HG03135 (cell line): ENCODE data around the gene SMYD2.
"Not testable (repeated sequence)": the region's sequence is repeated elsewhere in the genome, so short reads cannot be mapped to it uniquely, and the experiment has no call there.

Experiments
- ATAC-seq: cut with Tn5 transposase; IDR thresholded peaks from one replicate; pipeline ENCODE4 v1.9.1; 2021; ENCODE audit warnings: mild to moderate bottlenecking, moderate library complexity; ENCODE audit not compliant: unreplicated experiment

The SMYD2 gene

GRCh38 chr1:214271174-214271858, 9.6 kb upstream of the SMYD2 start:
- no peak for ATAC-seq

- no peak for ATAC-seq
These were observed 8.8 kb upstream of the SMYD2 start for GRCh38 chr1:214271995-214272731.

- ATAC-seq: no peak
These were observed 7.9 kb upstream of the SMYD2 start for GRCh38 chr1:214272964-214273533.

- ATAC-seq: not testable (repeated sequence)
These were observed 5.3 kb upstream of the SMYD2 start for GRCh38 chr1:214275700-214276099.

DNA sequence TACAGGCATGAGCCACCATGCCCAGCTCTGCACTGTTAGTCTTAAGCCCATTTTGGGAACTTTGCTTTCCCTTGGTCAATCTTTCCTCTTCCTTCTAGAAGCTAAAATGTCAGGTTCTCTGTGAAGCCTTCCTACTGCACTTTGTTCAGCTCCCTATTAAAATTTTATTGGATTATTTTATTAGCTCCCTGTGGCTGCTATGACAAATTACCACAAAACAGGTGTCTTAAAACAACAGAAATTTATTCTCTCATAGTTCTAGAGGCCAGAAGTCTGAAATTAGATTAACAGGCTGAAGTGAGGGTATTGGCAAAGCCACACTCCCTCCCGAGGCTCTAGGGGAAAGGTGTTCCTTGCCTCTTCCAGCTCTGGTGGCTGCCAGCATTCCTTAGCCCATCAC, 4.2 kb upstream of the SMYD2 start:
- no peak for ATAC-seq

GRCh38 chr1:214277704-214278635, 3.0 kb upstream of the SMYD2 start:
- ATAC-seq: no peak

DNA sequence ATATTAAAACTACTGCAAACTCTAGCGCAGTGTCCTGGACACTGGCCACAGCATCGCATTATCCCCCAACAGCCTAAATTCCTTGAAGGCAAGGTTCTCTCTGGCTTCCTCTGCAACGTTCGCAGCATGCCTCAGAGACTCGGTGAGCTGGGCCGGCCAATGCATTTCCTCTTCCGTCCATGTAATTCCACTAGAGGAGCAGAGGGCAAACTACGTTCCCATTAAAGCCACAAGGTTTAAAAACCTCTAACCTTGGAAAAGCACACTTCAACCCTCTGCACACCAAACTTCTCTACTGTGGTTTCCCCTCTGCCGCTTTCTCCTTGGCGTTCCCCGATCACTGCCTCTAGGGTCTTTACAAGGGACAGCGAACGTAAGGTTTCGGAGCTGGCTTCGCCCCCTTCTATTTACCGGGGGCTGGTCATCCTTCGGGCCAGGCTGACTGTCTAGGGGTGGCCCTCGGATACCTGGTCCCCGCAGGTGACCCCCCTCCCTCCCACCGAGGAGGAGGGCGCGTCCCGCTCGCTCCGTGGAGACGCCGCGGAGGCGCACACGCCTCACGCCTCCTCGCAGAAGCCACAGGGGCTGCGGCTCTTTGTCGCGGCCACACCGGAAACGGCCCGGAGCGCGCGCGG, 456 bp upstream of the SMYD2 start:
- ATAC-seq: peak; percentile 51

- no peak for ATAC-seq
These were observed 1.0 kb downstream of the SMYD2 start for GRCh38 chr1:214281720-214282629.

DNA sequence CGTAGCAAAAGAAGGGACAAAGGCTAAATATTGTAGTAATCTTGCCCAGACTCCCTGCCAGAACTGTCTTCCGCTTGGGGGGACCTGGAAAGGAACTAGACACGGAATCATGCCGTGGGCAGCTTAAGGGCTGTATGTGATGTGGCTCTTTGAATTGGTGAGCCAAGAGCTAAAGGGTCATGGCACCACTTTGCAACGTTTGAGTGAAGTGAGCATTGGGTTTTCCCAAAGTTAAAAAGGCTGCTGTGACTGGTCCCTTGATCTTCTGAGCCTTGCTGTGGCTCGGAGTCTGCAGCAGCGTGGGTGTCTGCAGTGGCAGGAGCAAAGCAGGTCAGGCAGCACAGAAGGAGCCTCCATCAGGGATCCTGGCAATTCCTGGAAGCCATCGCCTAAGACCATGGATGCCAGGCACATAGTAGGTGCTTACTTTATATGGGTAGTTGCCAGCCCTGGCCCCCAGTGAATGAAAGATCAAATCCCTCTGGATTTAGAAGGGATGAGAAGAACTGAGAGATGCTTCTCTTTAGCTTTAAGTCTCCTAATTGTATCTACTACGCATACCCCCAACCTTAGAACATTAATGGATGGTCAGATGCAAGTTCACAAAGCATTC, 1.8 kb downstream of the SMYD2 start:
- ATAC-seq: no peak

GRCh38 chr1:214285610-214286440, 4.9 kb downstream of the SMYD2 start:
- ATAC-seq: no peak

- no peak for ATAC-seq
These were observed 6.9 kb downstream of the SMYD2 start for GRCh38 chr1:214287884-214288283.

DNA sequence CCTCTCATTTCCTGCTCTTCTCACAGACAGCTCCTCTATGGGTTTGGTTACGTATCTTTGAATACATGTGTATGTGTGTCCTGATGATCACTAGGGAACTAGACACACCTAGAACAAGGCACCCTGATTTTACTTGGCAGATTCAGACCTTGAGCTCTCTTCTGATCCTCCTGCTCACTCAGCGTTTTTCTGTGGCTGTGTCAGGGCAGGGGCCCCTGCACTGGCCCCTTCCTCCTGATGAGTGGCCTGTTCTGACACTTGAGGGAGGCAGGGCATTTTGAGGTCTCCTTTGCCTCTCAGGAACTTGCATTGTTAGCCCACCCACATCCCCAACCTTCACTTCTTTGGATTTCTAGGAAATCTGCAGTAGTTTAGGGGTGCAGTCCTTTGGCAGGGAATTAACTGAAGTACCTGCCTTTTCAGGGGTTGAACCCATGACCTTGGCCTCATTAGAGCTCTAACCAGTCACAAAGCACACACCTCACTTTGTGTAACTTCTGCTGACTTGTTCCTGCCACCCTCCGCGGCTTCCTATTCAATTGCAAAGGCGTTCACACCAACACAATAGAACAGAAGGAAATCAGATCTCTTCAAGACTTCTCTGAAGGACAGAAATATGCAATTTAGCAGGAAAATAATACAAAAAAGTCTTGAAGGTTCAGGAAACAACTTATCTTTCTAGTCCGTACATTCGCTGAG, 8.8 kb downstream of the SMYD2 start:
- ATAC-seq: no peak

DNA sequence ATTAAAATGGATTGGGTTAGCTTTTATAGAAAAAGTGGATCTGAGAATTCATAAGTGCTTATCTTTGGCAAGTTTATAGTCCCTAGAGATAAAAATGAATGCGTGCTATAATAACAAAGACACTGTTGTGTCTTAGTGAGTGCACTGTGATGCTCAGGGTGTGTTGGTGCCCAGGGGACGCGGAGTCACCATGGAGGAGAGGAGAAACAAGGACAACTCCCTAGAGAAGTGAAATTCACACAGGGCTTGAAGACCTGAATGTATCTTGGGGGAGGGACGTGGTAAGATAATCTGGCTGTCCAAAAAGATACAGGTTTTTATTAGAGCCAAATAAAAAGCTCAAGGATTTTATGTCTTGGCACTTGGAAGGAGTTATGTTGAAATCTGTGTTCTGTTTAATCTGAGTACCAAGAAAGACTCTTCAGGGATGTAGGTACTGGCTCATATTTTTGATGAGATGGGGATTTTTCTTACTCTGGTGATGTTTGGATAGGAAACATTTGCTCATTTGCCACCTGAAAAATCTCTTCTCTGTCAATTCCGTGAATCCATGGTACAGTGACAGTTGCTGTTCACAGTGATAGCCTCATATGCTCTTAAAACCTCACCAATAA, 9.6 kb downstream of the SMYD2 start:
- no peak for ATAC-seq

- ATAC-seq: no peak
These were observed 11.4 kb downstream of the SMYD2 start for GRCh38 chr1:214292322-214292721.

DNA sequence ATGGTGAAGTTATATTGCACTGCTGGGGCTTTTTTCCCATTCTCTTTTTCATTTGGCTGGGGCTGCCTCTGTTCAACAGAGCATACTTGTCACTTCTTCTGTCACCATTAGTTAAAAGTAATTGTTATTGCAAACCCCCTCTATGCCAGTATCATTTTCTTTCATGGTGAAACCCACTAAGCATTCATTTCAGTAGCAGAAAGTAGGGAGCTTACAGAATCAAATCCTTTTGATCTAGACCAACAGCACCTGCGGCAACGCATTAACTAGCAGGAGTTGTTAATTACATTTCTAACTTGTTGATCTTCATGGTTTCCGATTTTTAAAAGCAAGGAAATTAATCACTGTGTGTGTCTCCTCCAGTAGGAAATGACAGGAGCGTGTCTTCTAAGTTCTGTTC, 15.0 kb downstream of the SMYD2 start:
- no peak for ATAC-seq

GRCh38 chr1:214296860-214297745, 16.1 kb downstream of the SMYD2 start:
- no peak for ATAC-seq
